ENCODE results near the gene TICRR.

GRCh38 chr15:89614164-89614563, 38.9 kb downstream of the TICRR start:
- TF ChIP-seq, protein P1, sequence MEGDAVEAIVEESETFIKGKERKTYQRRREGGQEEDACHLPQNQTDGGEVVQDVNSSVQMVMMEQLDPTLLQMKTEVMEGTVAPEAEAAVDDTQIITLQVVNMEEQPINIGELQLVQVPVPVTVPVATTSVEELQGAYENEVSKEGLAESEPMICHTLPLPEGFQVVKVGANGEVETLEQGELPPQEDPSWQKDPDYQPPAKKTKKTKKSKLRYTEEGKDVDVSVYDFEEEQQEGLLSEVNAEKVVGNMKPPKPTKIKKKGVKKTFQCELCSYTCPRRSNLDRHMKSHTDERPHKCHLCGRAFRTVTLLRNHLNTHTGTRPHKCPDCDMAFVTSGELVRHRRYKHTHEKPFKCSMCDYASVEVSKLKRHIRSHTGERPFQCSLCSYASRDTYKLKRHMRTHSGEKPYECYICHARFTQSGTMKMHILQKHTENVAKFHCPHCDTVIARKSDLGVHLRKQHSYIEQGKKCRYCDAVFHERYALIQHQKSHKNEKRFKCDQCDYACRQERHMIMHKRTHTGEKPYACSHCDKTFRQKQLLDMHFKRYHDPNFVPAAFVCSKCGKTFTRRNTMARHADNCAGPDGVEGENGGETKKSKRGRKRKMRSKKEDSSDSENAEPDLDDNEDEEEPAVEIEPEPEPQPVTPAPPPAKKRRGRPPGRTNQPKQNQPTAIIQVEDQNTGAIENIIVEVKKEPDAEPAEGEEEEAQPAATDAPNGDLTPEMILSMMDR (IDR thresholded peaks at IDR 0.05) = no peak
- no peak for TF ChIP-seq POLR2AphosphoS5 (IDR thresholded peaks at IDR 0.05; ENCODE audit: low read depth, low read length)
- no peak for TF ChIP-seq REST (IDR thresholded peaks at IDR 0.05; ENCODE audit: insufficient read depth in 1 of 2, low read depth in 2 of 2, low read length in 1 of 2)
- TF ChIP-seq TCF7L2 (IDR thresholded peaks at IDR 0.05; ENCODE audit: low read depth, low read length) = no peak
